H1 (cell line): ENCODE data around the gene ANKLE1.

Experiments used
- POLR2A ChIP-seq, 2 experiments: IDR thresholded peaks; 1 replicate in 1 of 2; 2 replicates in 1 of 2; pipeline ENCODE4 v1.6.1; 2011; ENCODE audit warnings: low read depth in 2 of 2, low read length in 2 of 2, mild to moderate bottlenecking in 2 of 2; ENCODE audit errors: control extremely low read depth in 1 of 2
- RNF2 ChIP-seq: fragments of 200-900, 300-1000 bp; sonication (generic); IDR thresholded peaks from 2 replicates; pipeline ENCODE4 v1.7.1; 2016; ENCODE audit warnings: borderline replicate concordance, low read depth, mild to moderate bottlenecking, antibody characterized with exemption, low read length; ENCODE audit not compliant: poor library complexity, severe bottlenecking; ENCODE audit errors: missing control alignments
- ZNF274 ChIP-seq: IDR thresholded peaks from 2 replicates; pipeline ENCODE4 v1.7.0; 2012; ENCODE audit warnings: low read length, borderline replicate concordance; ENCODE audit errors: extremely low read depth
- TF ChIP-seq, protein P1 (sequence below), 3 experiments: IDR thresholded peaks; 1 replicate in 2 of 3; 2 replicates in 1 of 3; pipeline versions ENCODE4 v1.5.1 to v1.6.1; 2011; ENCODE audit warnings: low read length in 3 of 3, mild to moderate bottlenecking in 3 of 3, inconsistent platforms in 2 of 3, low read depth in 1 of 3, moderate library complexity in 1 of 3; ENCODE audit not compliant: insufficient read depth in 1 of 3; ENCODE audit errors: control extremely low read depth in 1 of 3

DNA sequence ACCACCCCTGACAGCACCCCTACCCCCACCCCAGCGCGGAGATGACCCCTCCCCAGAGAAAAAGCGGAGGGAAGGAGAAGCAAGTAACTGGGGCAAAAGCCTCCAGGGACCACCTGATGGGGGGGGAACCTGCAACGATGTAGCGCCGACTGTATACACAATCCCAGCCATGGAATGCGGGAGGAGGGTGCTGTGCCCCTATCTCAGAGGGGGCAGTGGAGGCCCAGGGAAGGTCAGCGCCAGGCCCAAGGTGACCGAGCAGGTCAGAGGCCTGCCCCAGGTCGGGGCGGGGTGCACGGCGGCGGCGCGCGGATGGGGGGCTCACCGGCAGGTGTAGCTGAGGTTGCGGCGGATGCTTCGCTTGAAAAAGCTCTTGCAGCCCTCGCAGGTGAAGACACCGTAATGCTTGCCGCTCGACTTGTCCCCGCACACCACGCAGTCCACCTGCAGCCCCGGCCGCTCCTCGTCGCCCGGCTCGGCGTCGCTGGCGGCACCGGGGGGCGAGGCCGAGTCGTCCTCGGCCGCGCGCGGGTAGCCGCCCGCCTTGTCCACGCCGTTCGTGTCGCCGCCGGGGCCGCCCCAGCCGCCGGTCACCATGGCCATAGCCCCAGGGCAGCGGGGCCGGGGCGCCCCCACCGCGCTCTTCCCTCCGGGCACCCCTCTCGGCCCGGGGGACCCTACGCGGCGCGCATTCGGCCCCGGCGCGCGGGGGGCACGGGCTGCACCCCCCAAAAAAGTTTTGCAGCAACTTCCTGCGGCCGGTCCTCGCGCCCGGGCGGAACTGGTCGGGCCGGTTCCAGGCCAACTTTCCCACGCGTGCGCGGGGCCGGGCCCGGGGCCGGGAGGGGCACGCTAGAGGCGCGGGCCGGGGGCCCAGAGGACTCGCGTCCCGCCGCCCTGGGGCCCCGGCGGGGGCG lies 36.8 kb upstream of the ANKLE1 start:
- TF ChIP-seq, protein P1, sequence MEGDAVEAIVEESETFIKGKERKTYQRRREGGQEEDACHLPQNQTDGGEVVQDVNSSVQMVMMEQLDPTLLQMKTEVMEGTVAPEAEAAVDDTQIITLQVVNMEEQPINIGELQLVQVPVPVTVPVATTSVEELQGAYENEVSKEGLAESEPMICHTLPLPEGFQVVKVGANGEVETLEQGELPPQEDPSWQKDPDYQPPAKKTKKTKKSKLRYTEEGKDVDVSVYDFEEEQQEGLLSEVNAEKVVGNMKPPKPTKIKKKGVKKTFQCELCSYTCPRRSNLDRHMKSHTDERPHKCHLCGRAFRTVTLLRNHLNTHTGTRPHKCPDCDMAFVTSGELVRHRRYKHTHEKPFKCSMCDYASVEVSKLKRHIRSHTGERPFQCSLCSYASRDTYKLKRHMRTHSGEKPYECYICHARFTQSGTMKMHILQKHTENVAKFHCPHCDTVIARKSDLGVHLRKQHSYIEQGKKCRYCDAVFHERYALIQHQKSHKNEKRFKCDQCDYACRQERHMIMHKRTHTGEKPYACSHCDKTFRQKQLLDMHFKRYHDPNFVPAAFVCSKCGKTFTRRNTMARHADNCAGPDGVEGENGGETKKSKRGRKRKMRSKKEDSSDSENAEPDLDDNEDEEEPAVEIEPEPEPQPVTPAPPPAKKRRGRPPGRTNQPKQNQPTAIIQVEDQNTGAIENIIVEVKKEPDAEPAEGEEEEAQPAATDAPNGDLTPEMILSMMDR (IDR thresholded peaks at IDR 0.05; ENCODE audit: control extremely low read depth in 1 of 3, insufficient read depth in 1 of 3, low read depth in 1 of 3, low read length in 3 of 3), result no peak
- TF ChIP-seq POLR2A (IDR thresholded peaks at IDR 0.05; ENCODE audit: control extremely low read depth in 1 of 2, low read depth in 2 of 2, low read length in 2 of 2), result no peak
- TF ChIP-seq ZNF274, result no peak
- no peak for TF ChIP-seq RNF2
